Effector CD8-positive, alpha-beta T cell (primary cell): ENCODE data around the gene CLDN6.

ENCODE experiments used
- DNase-seq: peaks from one replicate; lab custom pipeline; 2025; lab: John Stamatoyannopoulos, UW

The CLDN6 gene

DNA sequence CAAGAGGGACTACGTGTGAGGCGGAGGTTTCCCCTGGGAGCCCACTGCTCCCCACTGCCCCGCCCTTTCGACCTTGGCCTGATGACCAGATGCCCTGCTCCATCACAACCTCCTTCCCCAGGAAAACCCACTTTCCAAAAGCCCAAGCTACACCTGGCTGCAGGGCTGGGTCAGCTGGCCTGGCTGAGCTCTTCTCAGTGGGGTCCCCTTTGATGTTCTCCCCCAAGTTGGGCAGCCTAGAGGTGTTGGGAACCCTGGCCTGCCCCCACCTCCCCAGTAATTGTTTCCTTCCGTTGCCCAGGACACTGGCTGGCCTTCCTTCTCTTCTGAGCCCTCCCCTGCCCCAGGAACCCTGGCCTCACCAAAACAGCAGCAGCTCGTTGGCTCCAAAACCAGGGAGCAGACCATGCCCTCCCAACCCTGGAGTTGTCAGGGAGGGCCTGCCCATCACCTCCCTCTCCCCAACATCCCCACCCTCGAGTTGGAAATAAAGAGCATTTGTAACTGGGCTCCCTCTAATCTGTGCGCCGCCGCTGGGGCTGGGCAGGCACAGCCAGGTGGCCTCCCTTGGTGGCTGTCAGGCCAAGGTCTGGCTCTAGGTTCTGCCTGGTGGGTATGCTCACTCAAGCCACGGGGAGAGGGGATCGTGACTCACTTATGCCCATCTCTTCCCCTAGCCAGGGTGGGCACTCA is 3.8 kb downstream of the CLDN6 start:
- DNase-seq, result no peak

DNA sequence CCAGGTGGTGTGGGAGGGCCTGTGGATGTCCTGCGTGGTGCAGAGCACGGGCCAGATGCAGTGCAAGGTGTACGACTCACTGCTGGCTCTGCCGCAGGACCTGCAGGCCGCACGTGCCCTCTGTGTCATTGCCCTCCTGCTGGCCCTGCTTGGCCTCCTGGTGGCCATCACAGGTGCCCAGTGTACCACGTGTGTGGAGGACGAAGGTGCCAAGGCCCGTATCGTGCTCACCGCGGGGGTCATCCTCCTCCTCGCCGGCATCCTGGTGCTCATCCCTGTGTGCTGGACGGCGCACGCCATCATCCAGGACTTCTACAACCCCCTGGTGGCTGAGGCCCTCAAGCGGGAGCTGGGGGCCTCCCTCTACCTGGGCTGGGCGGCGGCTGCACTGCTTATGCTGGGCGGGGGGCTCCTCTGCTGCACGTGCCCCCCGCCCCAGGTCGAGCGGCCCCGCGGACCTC is 4.5 kb downstream of the CLDN6 start:
- no peak for DNase-seq

- DNase-seq, result no peak
Observed at GRCh38 chr16:3012828-3013420, 5.1 kb downstream of the CLDN6 start, which contains the start of gene CLDN9. TSS of gene CLDN9 (plus strand) at chr16:3012923. CDS start at chr16:3013363, 440 bp downstream.

GRCh38 chr16:3012246-3012645 is 5.7 kb downstream of the CLDN6 start:
- DNase-seq, result no peak

GRCh38 chr16:3010510-3010909 is 7.5 kb downstream of the CLDN6 start:
- no peak for DNase-seq

DNA sequence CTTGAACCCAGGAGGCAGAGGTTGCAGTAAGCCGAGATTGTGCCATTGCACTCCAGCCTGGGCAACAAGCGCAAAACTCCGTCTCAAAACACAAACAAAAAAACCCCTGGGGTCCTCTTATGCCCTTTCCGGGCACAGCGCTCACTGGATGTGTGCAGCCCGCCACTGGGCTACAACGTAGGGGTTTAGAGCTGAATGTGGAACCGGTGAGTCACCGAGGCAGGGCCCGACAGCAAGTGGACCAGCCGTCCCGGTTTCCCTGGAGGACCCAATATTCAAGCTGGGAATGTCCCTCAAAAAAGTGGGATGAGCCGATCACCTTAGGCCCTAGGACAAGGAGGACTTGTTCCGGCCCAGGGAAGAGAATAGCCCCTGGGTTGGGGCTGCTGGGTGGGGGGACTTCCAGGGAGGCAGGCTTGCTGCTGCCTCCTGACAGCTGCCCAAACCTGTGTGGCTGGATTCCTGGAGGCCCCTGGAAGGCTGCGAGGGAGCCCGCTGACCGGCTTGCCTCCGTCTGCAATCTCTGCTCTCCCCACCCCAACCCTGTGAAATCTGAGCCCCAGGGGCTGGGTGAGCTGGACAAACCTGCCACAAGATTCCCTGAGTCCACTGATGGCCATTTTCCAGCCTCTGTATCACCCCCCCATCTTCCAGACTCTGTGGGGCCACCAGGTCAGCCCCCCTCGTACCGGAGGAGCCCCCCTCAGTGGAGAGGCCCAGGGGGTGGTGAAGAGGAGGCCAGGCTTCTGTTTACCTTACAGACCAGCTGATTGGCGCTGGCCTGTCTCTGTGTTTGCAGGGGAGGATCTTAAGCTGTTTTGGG is 8.2 kb downstream of the CLDN6 start:
- no peak for DNase-seq

- DNase-seq, result no peak
Observed at GRCh38 chr16:3008690-3009037, 9.3 kb downstream of the CLDN6 start.

GRCh38 chr16:3007957-3008689 is 9.9 kb downstream of the CLDN6 start:
- no peak for DNase-seq

DNA sequence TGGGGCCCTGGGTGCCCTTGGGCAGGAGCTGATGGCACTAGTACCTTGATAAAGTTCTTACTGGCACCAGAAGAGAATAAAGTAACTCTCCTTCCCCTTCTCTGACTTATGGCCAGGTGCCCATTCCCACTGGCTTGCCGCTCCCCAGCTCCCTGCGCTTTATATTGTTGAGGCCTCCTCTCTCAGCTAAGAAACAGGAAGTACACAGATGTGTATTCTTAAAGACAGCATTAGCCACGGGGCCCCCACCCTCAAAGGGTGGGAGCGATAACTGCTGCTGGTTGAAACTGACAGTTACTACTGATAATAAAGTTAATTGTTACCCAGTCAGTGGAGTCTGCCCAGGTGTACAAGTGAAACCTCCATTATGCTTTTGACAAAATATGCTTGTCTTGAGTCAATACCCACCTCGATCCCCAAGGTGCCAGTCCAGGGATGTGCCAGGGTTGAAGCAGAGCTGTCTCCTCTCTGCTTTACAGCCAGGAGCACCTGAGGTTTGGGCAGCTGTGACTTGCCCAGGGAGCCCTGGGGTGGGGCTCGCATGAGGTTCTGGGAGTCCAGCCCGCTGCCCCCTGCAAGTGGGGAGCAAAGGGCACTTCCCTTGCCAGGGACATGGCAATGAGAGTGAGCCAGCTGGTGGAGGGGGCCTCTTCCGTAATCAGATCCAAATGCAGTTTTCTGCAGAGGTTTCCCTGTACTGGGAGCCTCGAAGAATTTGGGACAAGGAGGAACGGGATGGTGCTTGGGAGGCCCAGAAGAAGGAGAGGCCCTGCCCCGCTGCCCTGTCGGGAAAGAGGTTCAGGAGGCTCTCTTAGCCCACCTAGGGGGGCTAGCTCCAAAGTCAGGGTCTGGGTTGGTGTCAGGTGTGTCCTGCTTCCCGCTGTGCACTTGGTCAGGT is 10.7 kb downstream of the CLDN6 start:
- no peak for DNase-seq

DNA sequence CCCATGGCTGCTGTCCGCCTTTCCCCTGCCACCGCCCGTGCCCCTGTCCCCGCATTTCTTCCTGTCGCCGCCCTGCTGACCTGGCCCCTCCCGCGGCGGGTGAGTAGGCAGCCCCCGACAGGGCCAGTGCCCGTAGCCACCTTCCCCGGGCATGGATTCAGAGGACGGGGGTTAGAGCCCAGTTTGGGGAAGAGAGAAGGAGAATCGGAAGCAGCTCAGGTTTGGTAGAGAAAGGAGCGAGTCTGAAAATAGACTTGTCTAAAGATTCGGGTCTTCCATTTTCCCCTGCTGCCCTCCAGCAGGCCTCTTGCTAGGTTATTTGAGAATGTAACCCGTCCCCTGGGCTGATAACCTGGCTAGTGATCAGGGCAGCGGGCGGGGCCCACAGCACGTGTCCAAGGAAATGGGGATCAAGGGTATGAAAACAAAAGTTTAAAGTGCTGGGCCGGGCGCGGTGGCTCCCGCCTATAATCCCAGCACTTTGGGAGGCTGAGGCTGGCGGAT is 13.2 kb downstream of the CLDN6 start:
- no peak for DNase-seq

GRCh38 chr16:3004319-3004718 is 13.7 kb downstream of the CLDN6 start:
- DNase-seq, result no peak

DNA sequence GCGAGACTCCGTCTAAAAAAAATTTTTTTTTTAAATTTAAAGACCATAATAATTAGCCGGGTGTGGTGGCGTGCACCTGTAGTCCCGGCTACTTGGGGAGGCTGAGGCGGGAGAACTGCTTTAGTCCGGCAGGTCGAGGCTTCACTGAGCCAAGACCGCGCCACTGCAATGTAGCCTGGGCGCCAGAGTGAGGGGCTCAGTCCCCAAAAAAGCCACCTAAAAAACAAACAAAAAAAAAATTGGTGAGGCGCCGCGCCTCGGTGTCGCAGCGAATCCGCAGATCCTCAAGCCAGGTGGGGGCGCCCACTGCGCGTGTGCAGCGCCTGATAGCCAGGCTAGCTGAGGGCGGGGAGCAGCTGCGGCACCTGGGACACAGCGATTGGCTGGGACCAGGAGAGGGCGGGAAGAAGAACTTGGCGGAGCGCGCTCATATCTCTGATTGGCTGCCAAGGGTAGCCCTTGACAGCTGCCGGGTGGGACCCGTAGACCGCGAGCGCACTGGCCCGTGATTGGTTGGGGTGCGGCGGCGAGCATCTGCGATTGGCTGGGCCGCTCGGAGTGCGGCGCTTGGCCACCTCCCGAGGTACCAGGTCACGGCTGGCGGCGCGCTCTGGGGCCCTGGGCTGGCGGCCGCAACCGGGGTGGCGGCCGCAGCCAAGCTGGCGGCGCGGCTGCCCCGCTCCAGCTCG is 14.3 kb downstream of the CLDN6 start:
- peak; percentile 90 for DNase-seq

DNA sequence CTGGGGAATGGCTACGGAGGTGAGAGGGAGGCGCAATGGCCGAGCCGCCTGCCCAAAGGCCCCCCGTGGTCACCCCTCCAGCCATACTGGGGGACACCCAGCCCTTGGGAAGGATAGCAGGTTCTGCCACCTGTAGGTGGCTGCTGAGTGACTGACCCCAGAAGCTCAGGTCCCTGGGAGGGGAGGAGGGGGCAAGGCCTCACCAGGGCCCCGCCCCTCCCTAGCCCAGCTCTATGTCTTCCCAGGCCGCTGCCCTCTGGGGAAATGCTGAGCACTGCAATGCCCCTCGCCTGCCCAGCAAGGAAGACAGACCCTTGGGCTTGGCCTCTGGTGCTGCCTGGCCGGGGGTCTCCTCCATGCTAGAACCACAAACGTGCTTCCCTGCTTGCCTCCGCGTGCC is 16.7 kb downstream of the CLDN6 start:
- no peak for DNase-seq

GRCh38 chr16:3000540-3000939 is 17.4 kb downstream of the CLDN6 start:
- no peak for DNase-seq

GRCh38 chr16:2999929-3000328 is 18.1 kb downstream of the CLDN6 start:
- DNase-seq, result no peak

GRCh38 chr16:2996298-2996697 is 21.7 kb downstream of the CLDN6 start:
- no peak for DNase-seq

GRCh38 chr16:2992383-2993081 is 25.5 kb downstream of the CLDN6 start:
- no peak for DNase-seq

DNA sequence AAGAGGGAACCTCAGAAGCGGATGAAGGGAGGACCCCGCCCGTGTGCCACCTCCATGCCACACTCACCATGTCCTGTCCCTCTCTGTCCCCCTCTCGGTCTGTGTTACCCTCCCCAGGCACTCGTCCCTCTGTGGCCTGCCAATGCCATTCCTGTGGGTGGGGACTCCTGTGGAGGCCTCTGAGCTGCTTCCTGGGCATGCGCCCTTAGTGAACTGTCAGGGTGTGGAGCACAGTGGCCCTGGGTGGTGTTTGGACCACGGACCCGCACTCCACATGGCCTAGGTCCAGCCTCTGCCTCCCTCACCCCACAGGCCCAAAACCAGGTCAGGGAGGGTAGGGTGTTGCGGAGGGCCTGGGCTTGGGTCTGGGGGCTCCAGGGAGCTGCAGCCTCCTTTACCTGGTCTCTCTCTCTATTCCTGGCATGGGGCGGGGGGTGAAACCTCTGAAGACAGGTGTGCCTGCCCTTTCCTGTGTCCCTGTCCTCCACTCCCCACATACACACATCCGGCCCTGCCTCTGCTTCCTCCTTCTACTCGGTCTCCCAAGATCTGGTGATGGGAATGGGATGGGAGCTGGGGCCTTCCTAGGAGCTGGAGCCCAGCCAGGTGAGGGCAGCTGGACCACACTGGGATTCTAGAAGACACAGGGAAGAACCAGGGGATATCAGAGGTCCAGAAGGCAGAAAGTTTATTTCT is 26.3 kb downstream of the CLDN6 start:
- DNase-seq, result no peak

DNA sequence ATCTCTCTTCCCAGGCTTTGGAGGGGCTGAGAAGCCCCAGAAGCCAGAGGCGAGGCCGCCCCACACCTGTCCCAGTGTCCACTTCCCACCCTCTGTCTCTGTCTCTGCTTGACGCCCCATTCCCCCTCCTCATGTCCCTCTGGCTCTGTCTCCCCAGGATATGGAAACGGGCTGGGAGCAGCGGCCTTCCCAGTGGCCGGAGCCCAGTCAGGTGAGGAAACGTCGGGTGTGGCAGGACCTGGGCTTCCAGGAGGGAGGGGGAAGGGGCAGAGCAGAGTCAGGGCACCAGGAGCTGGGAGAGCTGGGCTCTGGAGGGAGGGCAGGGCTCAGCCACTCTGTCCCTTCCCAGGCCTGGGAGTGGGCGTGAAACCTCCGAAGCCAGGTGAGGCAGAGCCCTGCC is 27.1 kb downstream of the CLDN6 start:
- no peak for DNase-seq
